ENCODE data around the gene PEX6.

GRCh38 chr6:43019152-43019551 is 40.2 kb upstream of the PEX6 start:
- TF ChIP-seq, protein P1, sequence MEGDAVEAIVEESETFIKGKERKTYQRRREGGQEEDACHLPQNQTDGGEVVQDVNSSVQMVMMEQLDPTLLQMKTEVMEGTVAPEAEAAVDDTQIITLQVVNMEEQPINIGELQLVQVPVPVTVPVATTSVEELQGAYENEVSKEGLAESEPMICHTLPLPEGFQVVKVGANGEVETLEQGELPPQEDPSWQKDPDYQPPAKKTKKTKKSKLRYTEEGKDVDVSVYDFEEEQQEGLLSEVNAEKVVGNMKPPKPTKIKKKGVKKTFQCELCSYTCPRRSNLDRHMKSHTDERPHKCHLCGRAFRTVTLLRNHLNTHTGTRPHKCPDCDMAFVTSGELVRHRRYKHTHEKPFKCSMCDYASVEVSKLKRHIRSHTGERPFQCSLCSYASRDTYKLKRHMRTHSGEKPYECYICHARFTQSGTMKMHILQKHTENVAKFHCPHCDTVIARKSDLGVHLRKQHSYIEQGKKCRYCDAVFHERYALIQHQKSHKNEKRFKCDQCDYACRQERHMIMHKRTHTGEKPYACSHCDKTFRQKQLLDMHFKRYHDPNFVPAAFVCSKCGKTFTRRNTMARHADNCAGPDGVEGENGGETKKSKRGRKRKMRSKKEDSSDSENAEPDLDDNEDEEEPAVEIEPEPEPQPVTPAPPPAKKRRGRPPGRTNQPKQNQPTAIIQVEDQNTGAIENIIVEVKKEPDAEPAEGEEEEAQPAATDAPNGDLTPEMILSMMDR (IDR thresholded peaks at IDR 0.05): no peak
- TF ChIP-seq EZH2phosphoT487 (IDR thresholded peaks at IDR 0.05; ENCODE audit: borderline replicate concordance, low read depth) (no peak), POLR2AphosphoS5 (IDR thresholded peaks at IDR 0.05; ENCODE audit: low read depth, low read length) (no peak), EP300 (IDR thresholded peaks at IDR 0.05; ENCODE audit: borderline replicate concordance in 1 of 2, low read depth in 1 of 2, low read length in 1 of 2) (no peak)

Measured in SK-N-SH (cell line).